Common myeloid progenitor, CD34-positive (primary cell): ENCODE measurements around the gene PLCB4.

Experiments used
- CTCF ChIA-PET: fragments of 350-600 bp; sonication (Branson Sonifier 250); formaldehyde crosslinking; loops from one replicate; lab custom pipeline; 2021; ENCODE audit warnings: antibody characterized with exemption; lab: Charles Lee
- POLR2A ChIA-PET: fragments of 350-600 bp; sonication (Branson Sonifier 250); formaldehyde crosslinking; loops from one replicate; lab custom pipeline; 2021; ENCODE audit warnings: antibody characterized with exemption; lab: Charles Lee
- DNase-seq, 3 donors: peaks; one replicate each; pipeline versions ENCODE4 v3.0.0 to v3.0.0-alpha.2; 2013
- H3K27ac ChIP-seq, 2 experiments: 1 replicate in 1 of 2; 2 replicates in 1 of 2; pipeline ENCODE4 v1.7.0; 2013; ENCODE audit warnings: inconsistent platforms in 2 of 2, low read length in 2 of 2, mild to moderate bottlenecking in 2 of 2, low read depth in 1 of 2, moderate library complexity in 1 of 2; ENCODE audit not compliant: severe bottlenecking in 2 of 2, insufficient read depth in 1 of 2, poor library complexity in 1 of 2
- H3K27me3 ChIP-seq, 5 experiments: replicated peaks in 2 of 5; 1 replicate in 3 of 5; 2 replicates in 2 of 5; pipeline versions ENCODE4 v1.6.1 to v1.7.0; 2013; ENCODE audit warnings: low read length in 4 of 5, mild to moderate bottlenecking in 2 of 5, moderate library complexity in 2 of 5, inconsistent platforms in 1 of 5; ENCODE audit not compliant: insufficient read depth in 5 of 5, control insufficient read depth in 4 of 5
- H3K36me3 ChIP-seq, 4 experiments: 1 replicate in 2 of 4; 2 replicates in 2 of 4; pipeline versions ENCODE4 v1.6.1 to v1.7.0; 2013; ENCODE audit warnings: low read length in 3 of 4, control low read depth in 1 of 4, mild to moderate bottlenecking in 1 of 4; ENCODE audit not compliant: control insufficient read depth in 4 of 4, insufficient read depth in 4 of 4
- H3K4me1 ChIP-seq, 4 experiments: 1 replicate in 3 of 4; 2 replicates in 1 of 4; pipeline versions ENCODE4 v1.6.1 to v1.7.1; 2013; ENCODE audit warnings: low read length in 3 of 4, mild to moderate bottlenecking in 3 of 4, control low read depth in 1 of 4, inconsistent platforms in 1 of 4, moderate library complexity in 1 of 4; ENCODE audit not compliant: control insufficient read depth in 4 of 4, insufficient read depth in 4 of 4; ENCODE audit errors: control extremely low read depth in 1 of 4
- H3K4me3 ChIP-seq, 7 experiments: 1 replicate in 4 of 7; 2 replicates in 3 of 7; pipeline versions ENCODE4 v1.5.1 to v1.7.0; 2013; ENCODE audit warnings: mild to moderate bottlenecking in 7 of 7, low read length in 6 of 7, moderate library complexity in 6 of 7, inconsistent platforms in 2 of 7, low read depth in 2 of 7, control low read depth in 1 of 7; ENCODE audit not compliant: insufficient read depth in 4 of 7, control insufficient read depth in 1 of 7; ENCODE audit errors: extremely low read depth in 1 of 7
- H3K9me3 ChIP-seq, 5 experiments: 1 replicate in 4 of 5; 2 replicates in 1 of 5; pipeline versions ENCODE4 v1.6.1 to v1.7.1; 2013; ENCODE audit warnings: low read length in 4 of 5, mild to moderate bottlenecking in 2 of 5, inconsistent platforms in 1 of 5, low read depth in 1 of 5, moderate library complexity in 1 of 5; ENCODE audit not compliant: control insufficient read depth in 4 of 5, insufficient read depth in 2 of 5; ENCODE audit errors: control extremely low read depth in 1 of 5
- whole genome bisulfite sequencing: methylation state at CpG from one replicate; pipeline ENCODE4 v1.1.5; 2013; ENCODE audit not compliant: insufficient coverage; 5-methylcytosine and 5-hydroxymethylcytosine counted together

The PLCB4 gene

GRCh38 chr20:9081423-9081966 lies 12.6 kb downstream of the PLCB4 start:
- peaks cover 2 to 10% (median 7%) of the 10 kb centered on the region in 4 experiments for H3K4me1 ChIP-seq
- no CpG with 5 or more reads among the region's 1 CpG for WGBS
- no peaks in the 10 kb centered on the region for H3K27me3 ChIP-seq
- H3K36me3 ChIP-seq: no peaks in the 10 kb centered on the region
- CTCF ChIA-PET: no interaction called here
- POLR2A ChIA-PET: no interaction called here
- DNase-seq: peak in 1 of 3 donors; percentile 22
- H3K27ac ChIP-seq: no peak overlapping the region
- peaks cover 0 to 1% (median 0%) of the 10 kb centered on the region in 5 experiments for H3K9me3 ChIP-seq
- H3K4me3 ChIP-seq: no peak overlapping the region

DNA sequence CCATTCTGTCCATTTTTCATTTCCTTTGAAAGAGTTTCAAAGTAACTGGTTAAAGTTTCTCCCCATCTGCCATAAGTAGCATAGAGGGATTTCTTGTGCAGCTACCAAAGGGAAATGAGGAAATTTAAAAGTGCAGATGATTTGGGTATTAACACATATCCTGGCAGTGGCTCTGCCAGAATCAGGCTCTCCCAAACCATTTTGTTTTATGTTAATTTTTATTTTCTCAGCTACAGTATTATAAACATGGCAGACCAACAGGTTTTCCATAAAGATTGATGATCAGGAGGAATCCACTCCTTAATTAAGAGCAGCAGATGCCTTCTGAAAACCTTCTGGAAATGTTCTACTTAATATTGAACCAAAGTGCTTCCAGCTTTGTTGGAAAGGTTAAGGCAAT lies 13.9 kb downstream of the PLCB4 start:
- Histone ChIP-seq H3K36me3 (no peaks in the 10 kb centered on the region), H3K27ac (no peak overlapping the region), H3K4me1 (peaks cover 2 to 10% (median 7%) of the 10 kb centered on the region in 4 experiments), H3K9me3 (peaks cover 0 to 5% (median 0%) of the 10 kb centered on the region in 5 experiments), H3K27me3 (no peaks in the 10 kb centered on the region), H3K4me3 (peak overlapping the region in 1 of 7 experiments; percentile 13)
- CTCF ChIA-PET: interaction anchor here (0.7 to 1.7 kb wide), 3 partner anchors 9 to 310 kb away, joined by 3 to 5 read pairs (median 4); no protein-coding TSS in a partner anchor
- POLR2A ChIA-PET: no interaction called here
- DNase-seq: no peak

DNA sequence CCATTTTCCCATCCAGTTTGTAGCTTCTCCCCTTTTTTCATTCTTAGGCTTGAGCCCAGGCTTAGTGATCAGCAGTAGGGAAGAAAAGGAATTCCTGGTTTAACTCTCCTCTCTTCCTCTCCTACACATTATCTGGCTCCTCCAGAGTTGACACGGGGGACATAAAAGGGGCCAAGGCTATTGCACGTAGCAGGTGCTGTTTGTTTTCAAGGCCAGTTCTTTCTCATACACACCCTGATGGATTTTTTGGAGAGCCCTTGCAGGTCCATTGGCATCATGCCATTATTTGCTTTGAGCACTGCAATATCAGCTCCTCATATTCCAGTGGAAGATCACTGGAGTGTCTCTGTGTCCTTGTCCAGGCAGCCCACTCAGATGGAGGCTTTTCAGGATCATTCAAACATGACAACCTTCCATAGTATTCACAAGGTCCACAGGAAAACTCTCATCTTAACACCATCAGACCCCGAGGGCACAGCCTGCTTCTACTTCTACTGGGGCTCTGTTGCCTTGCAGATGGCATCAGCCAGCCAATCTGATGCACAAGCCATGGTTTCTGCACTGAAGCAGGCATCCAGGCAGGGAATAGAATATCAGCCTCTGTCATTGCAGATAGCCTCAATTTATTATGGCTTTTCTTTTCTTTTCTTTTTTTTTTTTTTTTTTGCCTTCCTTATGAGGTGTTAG lies 18.8 kb downstream of the PLCB4 start:
- 97% methylated on average over 3 of the region's 3 CpGs for WGBS
- ChIA-PET POLR2A (no interaction called here), CTCF (no interaction called here)
- Histone ChIP-seq H3K27me3 (no peaks in the 10 kb centered on the region), H3K4me3 (no peak overlapping the region), H3K9me3 (peaks cover 0 to 5% (median 0%) of the 10 kb centered on the region in 5 experiments), H3K4me1 (peaks cover 2 to 6% (median 6%) of the 10 kb centered on the region in 4 experiments), H3K27ac (no peak overlapping the region), H3K36me3 (no peaks in the 10 kb centered on the region)
- DNase-seq: no peak

- Histone ChIP-seq H3K9me3 (peaks cover 0 to 5% (median 0%) of the 10 kb centered on the region in 5 experiments), H3K27ac (no peak overlapping the region), H3K4me1 (peaks cover 0 to 1% (median 0%) of the 10 kb centered on the region in 4 experiments), H3K4me3 (no peak overlapping the region), H3K36me3 (peaks cover 0 to 2% (median 0%) of the 10 kb centered on the region in 4 experiments), H3K27me3 (no peaks in the 10 kb centered on the region)
- ChIA-PET CTCF (interaction anchor here (1.3 kb wide), 1 partner anchor 11 kb away, joined by 4 read pairs; no protein-coding TSS in a partner anchor), POLR2A (no interaction called here)
- DNase-seq: no peak
Observed at GRCh38 chr20:9088556-9088955, 19.7 kb downstream of the PLCB4 start.

GRCh38 chr20:9092113-9092512 lies 23.2 kb downstream of the PLCB4 start:
- Histone ChIP-seq H3K27me3 (no peaks in the 10 kb centered on the region), H3K4me1 (no peaks in the 10 kb centered on the region), H3K36me3 (peaks cover 0 to 2% (median 0%) of the 10 kb centered on the region in 4 experiments), H3K9me3 (no peaks in the 10 kb centered on the region), H3K4me3 (no peak overlapping the region), H3K27ac (no peak overlapping the region)
- ChIA-PET CTCF (interaction anchor here (0.9 to 1.6 kb wide), 3 partner anchors 17 to 254 kb away, joined by 3 to 9 read pairs (median 3); no protein-coding TSS in a partner anchor), POLR2A (no interaction called here)
- no CpG with 5 or more reads among the region's 3 CpGs for WGBS
- no peak for DNase-seq

DNA sequence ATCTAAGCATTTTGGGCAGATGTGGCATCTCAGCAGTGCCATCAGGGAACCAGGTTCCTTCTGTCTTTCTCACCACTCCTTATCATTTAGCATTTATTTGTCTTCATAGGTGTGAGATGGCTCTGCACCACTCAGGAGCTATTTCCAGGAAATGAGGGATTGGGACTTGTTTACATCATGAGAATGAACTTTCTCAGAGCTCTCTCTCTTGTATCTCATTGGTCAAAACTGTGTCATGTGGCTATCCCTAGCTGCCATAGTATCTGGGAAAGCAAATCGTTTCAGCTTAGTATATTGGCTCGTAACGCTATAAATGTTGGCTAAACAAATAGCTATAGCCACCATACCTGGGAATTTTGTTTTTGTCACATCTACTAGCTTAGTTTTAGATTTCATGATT lies 23.8 kb downstream of the PLCB4 start:
- CTCF ChIA-PET: interaction anchor here (1.6 kb wide), 1 partner anchor 16 kb away, joined by 9 read pairs; no protein-coding TSS in a partner anchor

More for the DNA sequence above, 23.8 kb downstream of the PLCB4 start:
- Histone ChIP-seq H3K36me3 (peaks cover 0 to 2% (median 0%) of the 10 kb centered on the region in 4 experiments), H3K4me3 (no peak overlapping the region), H3K9me3 (no peaks in the 10 kb centered on the region), H3K27me3 (no peaks in the 10 kb centered on the region), H3K27ac (no peak overlapping the region), H3K4me1 (no peaks in the 10 kb centered on the region)
- no CpG with 5 or more reads among the region's 3 CpGs for WGBS
- POLR2A ChIA-PET: no interaction called here
- no peak for DNase-seq
